Stimulated activated effector memory CD8-positive, alpha-beta T cell treated with anti-CD3 and anti-CD28 coated beads, Interleukin-12 subunit alpha, Interleukin-12 subunit beta, amount 100 ng/mL, for 72 hours (primary cell): ENCODE measurements around the gene ZNF804A.
"Not testable (repeated sequence)": the region's sequence is repeated elsewhere in the genome, so short reads cannot be mapped to it uniquely, and the experiment has no call there.

Source experiments
- ATAC-seq: fragments of 150-1000 bp; cut with Tn5 transposase; 2 replicates; pipeline ENCODE4 v1.10.0; 2021
- DNase-seq, 2 donors: peaks; one replicate each; pipeline ENCODE4 v3.0.0; 2021 to 2022; ENCODE audit warnings: low spot score in 2 of 2
- H3K27ac Mint-ChIP-seq: one replicate; pipeline ENCODE4 v1.8.0; 2022; ENCODE audit warnings: mild to moderate bottlenecking, mixed read lengths
- H3K36me3 Mint-ChIP-seq: one replicate; pipeline ENCODE4 v1.8.0; 2022; ENCODE audit warnings: mild to moderate bottlenecking, mixed read lengths
- H3K4me1 Mint-ChIP-seq: one replicate; pipeline ENCODE4 v1.8.0; 2022; ENCODE audit warnings: mixed read lengths
- H3K4me3 Mint-ChIP-seq: one replicate; pipeline ENCODE4 v1.8.0; 2022; ENCODE audit warnings: mild to moderate bottlenecking, mixed read lengths
- H3K9me3 Mint-ChIP-seq: one replicate; pipeline ENCODE4 v1.8.0; 2022; ENCODE audit warnings: mixed read lengths

The ZNF804A gene

GRCh38 chr2:184730288-184730687 is 132.0 kb downstream of the ZNF804A start:
- Mint-ChIP-seq H3K4me3 (no peak overlapping the region), H3K36me3 (no peaks in the 10 kb centered on the region), H3K4me1 (no peaks in the 10 kb centered on the region), H3K27ac (no peak overlapping the region), H3K9me3 (peaks cover 11% of the 10 kb centered on the region)
- DNase-seq (no peak), ATAC-seq (no peak)

- H3K4me1 Mint-ChIP-seq, result no peaks in the 10 kb centered on the region
- peaks cover 10% of the 10 kb centered on the region for H3K9me3 Mint-ChIP-seq
- H3K27ac Mint-ChIP-seq, result no peak overlapping the region
- ATAC-seq, result no peak
- no peak for DNase-seq
- no peak overlapping the region for H3K4me3 Mint-ChIP-seq
- no peaks in the 10 kb centered on the region for H3K36me3 Mint-ChIP-seq
These were observed 136.0 kb downstream of the ZNF804A start for GRCh38 chr2:184734338-184734737.

GRCh38 chr2:184735611-184736010 is 137.3 kb downstream of the ZNF804A start:
- peaks cover 15% of the 10 kb centered on the region for H3K9me3 Mint-ChIP-seq
- no peak overlapping the region for H3K27ac Mint-ChIP-seq
- DNase-seq (no peak), ATAC-seq (no peak)
- no peak overlapping the region for H3K4me3 Mint-ChIP-seq
- H3K36me3 Mint-ChIP-seq, result no peaks in the 10 kb centered on the region
- H3K4me1 Mint-ChIP-seq, result no peaks in the 10 kb centered on the region

GRCh38 chr2:184743096-184743495 is 144.8 kb downstream of the ZNF804A start:
- no peak overlapping the region for H3K4me3 Mint-ChIP-seq
- no peaks in the 10 kb centered on the region for H3K36me3 Mint-ChIP-seq
- DNase-seq, result no peak
- H3K27ac Mint-ChIP-seq, result no peak overlapping the region
- H3K9me3 Mint-ChIP-seq, result peaks cover 17% of the 10 kb centered on the region
- no peaks in the 10 kb centered on the region for H3K4me1 Mint-ChIP-seq
- ATAC-seq, result no peak

GRCh38 chr2:184756161-184756560 is 157.8 kb downstream of the ZNF804A start:
- Mint-ChIP-seq H3K4me1 (no peaks in the 10 kb centered on the region), H3K9me3 (peaks cover 9% of the 10 kb centered on the region), H3K36me3 (no peaks in the 10 kb centered on the region), H3K4me3 (no peak overlapping the region), H3K27ac (no peak overlapping the region)
- ATAC-seq (no peak), DNase-seq (no peak)

GRCh38 chr2:184756885-184757284 is 158.6 kb downstream of the ZNF804A start:
- no peaks in the 10 kb centered on the region for H3K4me1 Mint-ChIP-seq
- ATAC-seq, result no peak
- no peak for DNase-seq
- peaks cover 9% of the 10 kb centered on the region for H3K9me3 Mint-ChIP-seq
- H3K36me3 Mint-ChIP-seq, result no peaks in the 10 kb centered on the region
- H3K4me3 Mint-ChIP-seq, result no peak overlapping the region
- H3K27ac Mint-ChIP-seq, result no peak overlapping the region

- H3K4me1 Mint-ChIP-seq, ATAC-seq, H3K27ac Mint-ChIP-seq, H3K36me3 Mint-ChIP-seq, H3K4me3 Mint-ChIP-seq, H3K9me3 Mint-ChIP-seq, DNase-seq: not testable (repeated sequence)
These were observed 161.4 kb downstream of the ZNF804A start for GRCh38 chr2:184759557-184760255.

- ATAC-seq (no peak), DNase-seq (no peak)
- no peaks in the 10 kb centered on the region for H3K4me1 Mint-ChIP-seq
- no peak overlapping the region for H3K27ac Mint-ChIP-seq
- H3K4me3 Mint-ChIP-seq, result no peak overlapping the region
- peaks cover 5% of the 10 kb centered on the region for H3K9me3 Mint-ChIP-seq
- H3K36me3 Mint-ChIP-seq, result no peaks in the 10 kb centered on the region
These were observed 162.6 kb downstream of the ZNF804A start for GRCh38 chr2:184760931-184761330.

- no peaks in the 10 kb centered on the region for H3K4me1 Mint-ChIP-seq
- no peaks in the 10 kb centered on the region for H3K36me3 Mint-ChIP-seq
- peaks cover 2% of the 10 kb centered on the region for H3K9me3 Mint-ChIP-seq
- no peak overlapping the region for H3K27ac Mint-ChIP-seq
- ATAC-seq (no peak), DNase-seq (no peak)
- H3K4me3 Mint-ChIP-seq, result no peak overlapping the region
These were observed 167.0 kb downstream of the ZNF804A start for GRCh38 chr2:184765112-184765895.

- Mint-ChIP-seq H3K9me3 (peaks cover 2% of the 10 kb centered on the region), H3K4me1 (no peaks in the 10 kb centered on the region), H3K36me3 (no peaks in the 10 kb centered on the region), H3K4me3 (no peak overlapping the region), H3K27ac (no peak overlapping the region)
- no peak for ATAC-seq
- DNase-seq, result no peak
These were observed 168.7 kb downstream of the ZNF804A start for GRCh38 chr2:184767059-184767458.

- no peak overlapping the region for H3K27ac Mint-ChIP-seq
- no peaks in the 10 kb centered on the region for H3K4me1 Mint-ChIP-seq
- no peak for DNase-seq
- ATAC-seq, result no peak
- peaks cover 2% of the 10 kb centered on the region for H3K9me3 Mint-ChIP-seq
- H3K36me3 Mint-ChIP-seq, result no peaks in the 10 kb centered on the region
- H3K4me3 Mint-ChIP-seq, result no peak overlapping the region
These were observed 170.7 kb downstream of the ZNF804A start for GRCh38 chr2:184769023-184769422.

GRCh38 chr2:184769686-184770085 is 171.4 kb downstream of the ZNF804A start:
- Mint-ChIP-seq H3K9me3 (no peaks in the 10 kb centered on the region), H3K4me1 (no peaks in the 10 kb centered on the region), H3K27ac (no peak overlapping the region), H3K4me3 (no peak overlapping the region), H3K36me3 (no peaks in the 10 kb centered on the region)
- DNase-seq (no peak), ATAC-seq (no peak)

GRCh38 chr2:184779777-184780176 is 181.4 kb downstream of the ZNF804A start:
- no peaks in the 10 kb centered on the region for H3K4me1 Mint-ChIP-seq

GRCh38 chr2:184780384-184780783 is 182.1 kb downstream of the ZNF804A start:
- no peak overlapping the region for H3K27ac Mint-ChIP-seq
- ATAC-seq (no peak), DNase-seq (no peak)
- H3K4me3 Mint-ChIP-seq, result no peak overlapping the region
- H3K4me1 Mint-ChIP-seq, result no peaks in the 10 kb centered on the region
- H3K9me3 Mint-ChIP-seq, result peaks cover 13% of the 10 kb centered on the region
- no peaks in the 10 kb centered on the region for H3K36me3 Mint-ChIP-seq

More at GRCh38 chr2:184779777-184780176, 181.4 kb downstream of the ZNF804A start:
- H3K9me3 Mint-ChIP-seq, result peaks cover 13% of the 10 kb centered on the region
- ATAC-seq, result no peak
- no peak overlapping the region for H3K4me3 Mint-ChIP-seq
- no peak overlapping the region for H3K27ac Mint-ChIP-seq
- no peaks in the 10 kb centered on the region for H3K36me3 Mint-ChIP-seq
- DNase-seq, result no peak

GRCh38 chr2:184780944-184781343 is 182.6 kb downstream of the ZNF804A start:
- Mint-ChIP-seq H3K4me1 (no peaks in the 10 kb centered on the region), H3K27ac (no peak overlapping the region), H3K9me3 (peaks cover 13% of the 10 kb centered on the region), H3K36me3 (no peaks in the 10 kb centered on the region), H3K4me3 (no peak overlapping the region)
- ATAC-seq, result no peak
- DNase-seq, result no peak

- no peaks in the 10 kb centered on the region for H3K4me1 Mint-ChIP-seq
- H3K36me3 Mint-ChIP-seq, result no peaks in the 10 kb centered on the region
- ATAC-seq (no peak), DNase-seq (no peak)
- H3K9me3 Mint-ChIP-seq, result peaks cover 22% of the 10 kb centered on the region
- no peak overlapping the region for H3K27ac Mint-ChIP-seq
- H3K4me3 Mint-ChIP-seq, result no peak overlapping the region
These were observed 185.2 kb downstream of the ZNF804A start for GRCh38 chr2:184783576-184783975.
